ENCODE data around the gene NINJ2.

Gene NINJ2

GRCh38 chr12:520119-520518 is 143.1 kb downstream of the NINJ2 start:
- peak overlapping the region; percentile 74 for H3K27ac ChIP-seq
- H3K27me3 ChIP-seq (ENCODE audit: control insufficient read depth, insufficient read depth, low read length), result no peaks in the 10 kb centered on the region
- H3K4me1 ChIP-seq, result peaks cover 35% of the 10 kb centered on the region
- H3K79me2 ChIP-seq, result peaks cover 2% of the 10 kb centered on the region
- no peaks in the 10 kb centered on the region for H3K36me3 ChIP-seq (ENCODE audit: control insufficient read depth, insufficient read depth, low read length)
- no peak overlapping the region for H3K9ac ChIP-seq
- peak overlapping the region; percentile 62 for H2AFZ ChIP-seq
- H3K9me3 ChIP-seq (ENCODE audit: control insufficient read depth, low read length), result no peaks in the 10 kb centered on the region
- H3K4me3 ChIP-seq (ENCODE audit: low read depth, low read length), result peak overlapping the region; percentile 28
- no peak for TF ChIP-seq CTCF (IDR thresholded peaks at IDR 0.05)
- peak overlapping the region; percentile 62 for H3K4me2 ChIP-seq (ENCODE audit: low read length)

GRCh38 chr12:517538-517937 is 145.7 kb downstream of the NINJ2 start:
- H3K4me2 ChIP-seq (ENCODE audit: low read length), result no peak overlapping the region
- no peak overlapping the region for H3K4me3 ChIP-seq (ENCODE audit: low read depth, low read length)

More at GRCh38 chr12:517538-517937, 145.7 kb downstream of the NINJ2 start:
- TF ChIP-seq CTCF (IDR thresholded peaks at IDR 0.05), result no peak
- Histone ChIP-seq H3K79me2 (peaks cover 5% of the 10 kb centered on the region), H3K27ac (no peak overlapping the region), H3K9ac (no peak overlapping the region), H3K4me1 (peaks cover 37% of the 10 kb centered on the region), H3K9me3 (ENCODE audit: control insufficient read depth, low read length) (no peaks in the 10 kb centered on the region), H3K36me3 (ENCODE audit: control insufficient read depth, insufficient read depth, low read length) (no peaks in the 10 kb centered on the region), H3K27me3 (ENCODE audit: control insufficient read depth, insufficient read depth, low read length) (no peaks in the 10 kb centered on the region), H2AFZ (no peak overlapping the region)
